HFFc6 (cell line): Measurements from ENCODE around the gene GPR108. TPM values are rescaled to one million over a fixed set of nuclear protein-coding genes. Genes with fewer than 3 reads are reported as not detected.

ENCODE experiments used
- DNase-seq: peaks from one replicate; pipeline ENCODE4 v3.0.0-alpha.2; 2018
- H3K27ac Mint-ChIP-seq: 2 replicates; pipeline ENCODE4 v1.8.0; 2020; ENCODE audit warnings: mild to moderate bottlenecking, mixed read lengths
- H3K27me3 Mint-ChIP-seq: 2 replicates; pipeline ENCODE4 v1.8.0; 2021; ENCODE audit warnings: mild to moderate bottlenecking, moderate library complexity, mixed read lengths; ENCODE audit not compliant: insufficient read depth
- H3K36me3 Mint-ChIP-seq: 2 replicates; pipeline ENCODE4 v1.8.0; 2021; ENCODE audit warnings: low read depth, mixed read lengths
- H3K4me1 Mint-ChIP-seq: 2 replicates; pipeline ENCODE4 v1.8.0; 2020; ENCODE audit warnings: low read depth, mixed read lengths
- H3K4me3 Mint-ChIP-seq: 2 replicates; pipeline ENCODE4 v1.8.0; 2020; ENCODE audit warnings: mild to moderate bottlenecking, moderate library complexity, mixed read lengths
- H3K9me3 Mint-ChIP-seq: 2 replicates; pipeline ENCODE4 v1.8.0; 2020; ENCODE audit warnings: mild to moderate bottlenecking, mixed read lengths
- CTCF ChIP-seq: fragments of 200-600 bp; sonication (generic); IDR thresholded peaks from 2 replicates; pipeline ENCODE4 v1.5.0; 2021; ENCODE audit warnings: antibody characterized with exemption, mild to moderate bottlenecking
- total RNA-seq, 6 experiments: library from RNA; stranded (reverse); fragmentation: NEBNext Ultra II Directional; extraction: Animal tissue kit (Norgen Biotek cat#: 25700); gene quantifications; 2 replicates in 1 of 6; 3 replicates in 5 of 6; pipeline ENCODE4 v1.2.3, GENCODE V29; 2021

Gene GPR108
- total RNA-seq, 6 experiments from 2014 or later, result 52.2 to 60.5 (median 56.4) TPM

- H3K9me3 Mint-ChIP-seq, result no peaks in the 10 kb centered on the region
- peaks cover 13% of the 10 kb centered on the region for H3K36me3 Mint-ChIP-seq
- TF ChIP-seq CTCF, result no peak
- H3K4me3 Mint-ChIP-seq, result no peak overlapping the region
- DNase-seq, result no peak
- H3K27ac Mint-ChIP-seq, result no peak overlapping the region
- peaks cover 10% of the 10 kb centered on the region for H3K4me1 Mint-ChIP-seq
- H3K27me3 Mint-ChIP-seq, result no peaks in the 10 kb centered on the region; the same call in 1 of the 2 replicates
Observed at GRCh38 chr19:6731822-6732221, 5.6 kb downstream of the GPR108 start.

- no peak for TF ChIP-seq CTCF
- no peak overlapping the region for H3K4me3 Mint-ChIP-seq
- H3K9me3 Mint-ChIP-seq, result no peaks in the 10 kb centered on the region
- H3K27me3 Mint-ChIP-seq, result no peaks in the 10 kb centered on the region; the same call in 1 of the 2 replicates
- DNase-seq, result no peak
- H3K4me1 Mint-ChIP-seq, result peaks cover 4% of the 10 kb centered on the region
- H3K36me3 Mint-ChIP-seq, result peaks cover 13% of the 10 kb centered on the region
- no peak overlapping the region for H3K27ac Mint-ChIP-seq
Observed at GRCh38 chr19:6730941-6731670, 6.3 kb downstream of the GPR108 start.

DNA sequence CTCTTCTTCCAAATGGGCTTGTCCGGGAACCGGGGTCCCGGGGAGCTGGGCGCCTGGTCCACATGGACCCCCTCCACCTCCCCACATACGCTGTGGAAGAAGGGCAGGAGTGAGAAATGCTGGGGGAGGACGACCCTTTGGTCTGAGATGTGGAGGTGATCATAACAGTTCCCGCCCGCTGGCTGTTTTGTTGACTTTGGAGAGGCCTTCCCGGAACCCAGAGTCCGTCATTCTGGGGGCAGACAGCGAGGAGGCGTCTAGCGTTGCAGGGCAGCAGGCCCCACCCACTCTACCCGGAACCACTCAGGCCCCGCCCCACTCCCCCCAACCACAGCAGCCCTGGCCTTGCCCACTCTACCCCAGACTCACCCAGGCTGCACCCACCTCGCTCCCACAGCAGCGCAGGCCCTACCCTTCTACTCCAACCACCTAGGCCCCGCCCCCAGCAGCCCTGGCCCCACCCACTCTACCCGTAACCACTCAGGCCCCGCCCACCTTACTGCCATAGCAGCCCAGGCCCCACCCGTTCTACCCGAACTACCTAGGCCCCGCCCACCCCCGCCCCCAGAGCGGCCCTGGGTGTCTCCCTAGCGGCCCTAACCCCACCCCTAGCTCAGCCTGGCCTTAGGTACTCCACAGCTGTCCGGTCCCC, 7.1 kb downstream of the GPR108 start:
- H3K27me3 Mint-ChIP-seq, result no peaks in the 10 kb centered on the region; the same call in 1 of the 2 replicates
- DNase-seq, result no peak
- TF ChIP-seq CTCF, result no peak
- no peak overlapping the region for H3K4me3 Mint-ChIP-seq
- no peak overlapping the region for H3K27ac Mint-ChIP-seq
- H3K9me3 Mint-ChIP-seq, result no peaks in the 10 kb centered on the region
- no peaks in the 10 kb centered on the region for H3K4me1 Mint-ChIP-seq
- peaks cover 13% of the 10 kb centered on the region for H3K36me3 Mint-ChIP-seq

GRCh38 chr19:6729573-6730152, 7.7 kb downstream of the GPR108 start:
- Mint-ChIP-seq H3K4me1 (no peaks in the 10 kb centered on the region), H3K4me3 (no peak overlapping the region), H3K27ac (no peak overlapping the region), H3K27me3 (peaks cover 2% of the 10 kb centered on the region; the same call in 1 of the 2 replicates), H3K9me3 (no peaks in the 10 kb centered on the region), H3K36me3 (peaks cover 13% of the 10 kb centered on the region)
- TF ChIP-seq CTCF, result no peak
- DNase-seq, result no peak

GRCh38 chr19:6728346-6728745, 9.0 kb downstream of the GPR108 start:
- Mint-ChIP-seq H3K27me3 (peaks cover 5% of the 10 kb centered on the region), H3K9me3 (no peaks in the 10 kb centered on the region), H3K4me1 (peaks cover 6% of the 10 kb centered on the region), H3K4me3 (no peak overlapping the region), H3K36me3 (peaks cover 13% of the 10 kb centered on the region), H3K27ac (no peak overlapping the region)
- no peak for TF ChIP-seq CTCF
- DNase-seq, result no peak
